ENCODE results near the gene DDIAS.

GRCh38 chr11:82974135-82974534 lies 72.6 kb downstream of the DDIAS start:
- TF ChIP-seq REST (IDR thresholded peaks at IDR 0.05; ENCODE audit: insufficient read depth in 1 of 2, low read depth in 2 of 2, low read length in 2 of 2) (no peak), TAF1 (IDR thresholded peaks at IDR 0.05; ENCODE audit: borderline replicate concordance, insufficient read depth, low read length) (no peak), SIN3A (IDR thresholded peaks at IDR 0.05; ENCODE audit: borderline replicate concordance, insufficient read depth, low read length) (no peak), FOXP2 (optimal IDR thresholded peaks at IDR 0.05; ENCODE audit: borderline replicate concordance, extremely low read depth, extremely low read length, insufficient read depth) (no peak), POLR2AphosphoS5 (IDR thresholded peaks at IDR 0.05; ENCODE audit: low read depth, low read length) (no peak)

All from PFSK-1 (cell line).